Neuronal stem cell (in vitro differentiated cells): ENCODE measurements around the gene SDC1.
"Not testable (repeated sequence)": the region's sequence is repeated elsewhere in the genome, so short reads cannot be mapped to it uniquely, and the experiment has no call there.

ENCODE experiments used
- DNase-seq: peaks from one replicate; pipeline ENCODE4 v3.0.0-alpha.2; 2013; ENCODE audit warnings: low spot score
- H2AFZ ChIP-seq: one replicate; pipeline ENCODE4 v1.6.1; 2013; ENCODE audit warnings: mild to moderate bottlenecking, low read length, inconsistent platforms
- H2AK5ac ChIP-seq: 2 replicates; pipeline ENCODE4 v1.6.1; 2013; ENCODE audit warnings: low read depth, mild to moderate bottlenecking, inconsistent platforms, low read length, moderate library complexity, mixed read lengths
- H2BK120ac ChIP-seq: 2 replicates; pipeline ENCODE4 v1.6.1; 2013; ENCODE audit warnings: low read depth, mild to moderate bottlenecking, inconsistent platforms, low read length, moderate library complexity, mixed read lengths
- H2BK12ac ChIP-seq: one replicate; pipeline ENCODE4 v1.6.1; 2013; ENCODE audit warnings: low read length, inconsistent platforms
- H2BK15ac ChIP-seq: 2 replicates; pipeline ENCODE4 v1.6.1; 2013; ENCODE audit warnings: mild to moderate bottlenecking, low read length, inconsistent platforms, mixed read lengths
- H2BK5ac ChIP-seq: one replicate; pipeline ENCODE4 v1.6.1; 2013; ENCODE audit warnings: inconsistent platforms, mild to moderate bottlenecking, low read length, moderate library complexity
- H3K14ac ChIP-seq: one replicate; pipeline ENCODE4 v1.6.1; 2013; ENCODE audit warnings: low read length, inconsistent platforms
- H3K18ac ChIP-seq: 2 replicates; pipeline ENCODE4 v1.6.1; 2013; ENCODE audit warnings: low read length, inconsistent platforms
- H3K23ac ChIP-seq: 2 replicates; pipeline ENCODE4 v1.6.1; 2013; ENCODE audit warnings: low read depth, mild to moderate bottlenecking, mixed read lengths, low read length, inconsistent platforms; ENCODE audit not compliant: poor library complexity
- H3K27ac ChIP-seq: replicated peaks from 3 replicates; pipeline ENCODE4 v1.5.1; 2013; ENCODE audit warnings: low read length, inconsistent platforms
- H3K27me3 ChIP-seq, 3 experiments: 2 replicates each; pipeline ENCODE4 v1.6.1; 2013; ENCODE audit warnings: low read length in 3 of 3, mild to moderate bottlenecking in 2 of 3, inconsistent platforms in 1 of 3, low read depth in 1 of 3, mixed read lengths in 1 of 3, moderate library complexity in 1 of 3; ENCODE audit not compliant: control insufficient read depth in 3 of 3, insufficient read depth in 3 of 3
- H3K36me3 ChIP-seq, 2 donors: replicated peaks in 1 of 2; 2 replicates each; pipeline ENCODE4 v1.6.1; 2013; ENCODE audit warnings: low read length in 2 of 2; ENCODE audit not compliant: control insufficient read depth in 2 of 2, insufficient read depth in 2 of 2
- H3K4ac ChIP-seq: 2 replicates; pipeline ENCODE4 v1.6.1; 2013; ENCODE audit warnings: inconsistent platforms, mild to moderate bottlenecking, low read length, moderate library complexity
- H3K4me1 ChIP-seq, 2 donors: 1 replicate in 1 of 2; 2 replicates in 1 of 2; pipeline ENCODE4 v1.6.1; 2013; ENCODE audit warnings: low read length in 2 of 2, low read depth in 1 of 2; ENCODE audit not compliant: control insufficient read depth in 2 of 2, insufficient read depth in 1 of 2
- H3K4me2 ChIP-seq: one replicate; pipeline ENCODE4 v1.6.1; 2013; ENCODE audit warnings: mild to moderate bottlenecking, low read length, inconsistent platforms; ENCODE audit not compliant: insufficient read depth, poor library complexity, severe bottlenecking
- H3K4me3 ChIP-seq, 2 donors: 2 replicates each; pipeline ENCODE4 v1.5.1; 2013; ENCODE audit warnings: low read length in 2 of 2, mild to moderate bottlenecking in 2 of 2, inconsistent platforms in 1 of 2, moderate library complexity in 1 of 2
- H3K79me1 ChIP-seq: one replicate; pipeline ENCODE4 v1.6.1; 2013; ENCODE audit warnings: low read depth, mild to moderate bottlenecking, inconsistent platforms, low read length, moderate library complexity
- H3K9ac ChIP-seq: one replicate; pipeline ENCODE4 v1.6.1; 2013; ENCODE audit warnings: mild to moderate bottlenecking, low read depth, low read length, inconsistent platforms; ENCODE audit not compliant: poor library complexity
- H3K9me3 ChIP-seq, 2 donors: replicated peaks in 1 of 2; 2 replicates each; pipeline versions ENCODE3 to v1.6.1; 2013; ENCODE audit warnings: low read length in 2 of 2, mild to moderate bottlenecking in 2 of 2, inconsistent platforms in 1 of 2, low read depth in 1 of 2, mixed read lengths in 1 of 2, moderate library complexity in 1 of 2; ENCODE audit not compliant: control insufficient read depth in 2 of 2, insufficient read depth in 1 of 2
- H4K8ac ChIP-seq: one replicate; pipeline ENCODE4 v1.6.1; 2013; ENCODE audit warnings: low read depth, mild to moderate bottlenecking, inconsistent platforms, low read length, moderate library complexity
- H4K91ac ChIP-seq: one replicate; pipeline ENCODE4 v1.6.1; 2013; ENCODE audit warnings: low read length, low read depth, mild to moderate bottlenecking, inconsistent platforms; ENCODE audit not compliant: poor library complexity
- whole genome bisulfite sequencing, 2 donors: extraction: QIAGEN DNeasy Blood & Tissue Kit; methylation state at CpG; one replicate each; pipeline ENCODE4 v1.1.7; 2013; ENCODE audit warnings: missing lambda C conversion rate in 2 of 2, mixed read lengths in 1 of 2; ENCODE audit not compliant: insufficient read length in 2 of 2, insufficient replicate concordance in 1 of 2; ENCODE audit errors: extremely low coverage in 2 of 2; 5-methylcytosine and 5-hydroxymethylcytosine counted together

Gene SDC1

GRCh38 chr2:20241973-20242726 lies 17.2 kb upstream of the SDC1 start:
- Histone ChIP-seq H3K14ac (no peak overlapping the region), H3K4me1 (peaks cover 0 to 2% of the 10 kb centered on the region in 2 donors), H2BK15ac (no peak overlapping the region), H3K18ac (peak overlapping the region; percentile 74), H3K4ac (no peak overlapping the region), H3K4me3 (no peak overlapping the region), H3K27me3 (no peaks in the 10 kb centered on the region), H2BK12ac (no peak overlapping the region), H3K9me3 (no peaks in the 10 kb centered on the region), H3K27ac (no peak overlapping the region), H4K91ac (peak overlapping the region; percentile 41), H3K79me1 (no peaks in the 10 kb centered on the region), H2BK120ac (no peak overlapping the region), H3K23ac (no peak overlapping the region), H4K8ac (no peak overlapping the region), H3K4me2 (no peak overlapping the region), H2BK5ac (no peak overlapping the region), H3K9ac (no peak overlapping the region), H2AFZ (no peak overlapping the region), H2AK5ac (peak overlapping the region; percentile 69), H3K36me3 (peaks cover 0 to 9% of the 10 kb centered on the region in 2 donors)
- no peak for DNase-seq
- WGBS, 2 donors = 100% methylated on average over 1 of the region's 43 CpGs; no CpG with 5 or more reads in 1 of the 2 donors

- H3K27ac ChIP-seq, H3K36me3 ChIP-seq, H3K9me3 ChIP-seq, H3K14ac ChIP-seq, H4K8ac ChIP-seq, H4K91ac ChIP-seq, H2BK120ac ChIP-seq, H3K27me3 ChIP-seq, DNase-seq, H3K79me1 ChIP-seq, H3K23ac ChIP-seq, H3K9ac ChIP-seq, H2BK15ac ChIP-seq, H3K18ac ChIP-seq, H3K4me3 ChIP-seq, H3K4me2 ChIP-seq, H2AK5ac ChIP-seq, H2BK5ac ChIP-seq, H2BK12ac ChIP-seq, H3K4me1 ChIP-seq, H2AFZ ChIP-seq, H3K4ac ChIP-seq: not testable (repeated sequence)
- no CpG with 5 or more reads among the region's 6 CpGs for WGBS, 2 donors
Observed at GRCh38 chr2:20240291-20240690, 15.4 kb upstream of the SDC1 start.

- Histone ChIP-seq H3K4me1 (peaks cover 2 to 3% of the 10 kb centered on the region in 2 donors), H3K14ac (no peak overlapping the region), H3K4ac (no peak overlapping the region), H2BK120ac (no peak overlapping the region), H3K36me3 (no peaks in the 10 kb centered on the region), H2BK15ac (no peak overlapping the region), H3K18ac (no peak overlapping the region), H3K23ac (no peak overlapping the region), H3K4me2 (no peak overlapping the region), H3K9ac (no peak overlapping the region), H2BK5ac (no peak overlapping the region), H2AFZ (peak overlapping the region; percentile 13), H3K27me3 (peaks cover 0 to 7% (median 0%) of the 10 kb centered on the region in 3 experiments), H4K8ac (no peak overlapping the region), H4K91ac (no peak overlapping the region), H3K9me3 (no peaks in the 10 kb centered on the region), H2BK12ac (no peak overlapping the region), H3K4me3 (no peak overlapping the region), H3K27ac (no peak overlapping the region), H2AK5ac (no peak overlapping the region), H3K79me1 (no peaks in the 10 kb centered on the region)
- no peak for DNase-seq
- WGBS, 2 donors = no CpG with 5 or more reads among the region's 5 CpGs
Observed at GRCh38 chr2:20236496-20236895, 11.6 kb upstream of the SDC1 start.

DNA sequence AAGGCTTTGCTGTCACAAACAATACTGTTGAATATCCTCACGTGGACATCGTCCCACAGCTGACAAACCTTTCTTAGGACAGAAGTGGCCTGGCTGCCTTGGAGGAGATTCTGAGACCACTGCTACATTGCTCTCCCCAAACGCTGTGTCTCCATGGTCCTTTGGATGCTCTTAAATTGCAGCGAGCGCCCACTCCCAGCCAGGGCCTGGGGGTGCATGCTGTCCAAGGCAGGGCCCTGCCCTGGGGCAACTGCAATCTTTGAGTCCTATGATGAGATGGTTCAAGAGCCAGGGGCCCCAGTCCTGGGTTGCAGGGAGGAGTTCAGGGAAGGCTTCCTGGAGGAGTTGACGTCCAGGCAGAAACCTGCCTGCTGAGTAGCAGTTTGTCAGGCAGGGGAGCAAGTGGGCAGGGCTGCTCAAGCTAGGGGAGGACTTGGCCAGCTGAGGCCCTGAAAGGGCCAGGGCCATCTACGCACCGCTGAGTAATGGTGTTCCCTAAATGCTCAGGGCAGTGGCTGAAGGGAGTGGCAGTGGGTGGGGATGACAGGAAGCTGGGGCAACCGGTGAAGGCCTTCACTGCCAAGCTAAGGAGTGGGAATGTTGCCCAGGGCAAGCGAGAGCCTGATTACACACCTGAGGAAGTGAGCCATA lies 10.8 kb upstream of the SDC1 start:
- Histone ChIP-seq H3K23ac (no peak overlapping the region), H3K14ac (no peak overlapping the region), H3K9me3 (no peaks in the 10 kb centered on the region), H2AFZ (no peak overlapping the region), H2BK5ac (no peak overlapping the region), H2BK12ac (no peak overlapping the region), H3K4me1 (peaks cover 2 to 3% of the 10 kb centered on the region in 2 donors), H2BK120ac (no peak overlapping the region), H3K27me3 (peaks cover 0 to 7% (median 0%) of the 10 kb centered on the region in 3 experiments), H2BK15ac (no peak overlapping the region), H4K8ac (no peak overlapping the region), H3K4me3 (no peak overlapping the region), H3K4me2 (no peak overlapping the region), H3K79me1 (no peaks in the 10 kb centered on the region), H2AK5ac (no peak overlapping the region), H3K4ac (no peak overlapping the region), H4K91ac (no peak overlapping the region), H3K36me3 (no peaks in the 10 kb centered on the region), H3K27ac (no peak overlapping the region), H3K9ac (no peak overlapping the region), H3K18ac (no peak overlapping the region)
- no CpG with 5 or more reads among the region's 10 CpGs for WGBS, 2 donors
- DNase-seq = no peak
